D341Med (cell line): ENCODE data around the gene NCKAP5.
A peak's percentile ranks its signal among the peaks of the same experiment; 100 is the strongest.

Source experiments
- DNase-seq: peaks from one replicate; pipeline ENCODE4 v3.0.0; 2012; ENCODE audit warnings: low spot score

Gene NCKAP5

GRCh38 chr2:133378928-133379549 is 189.2 kb downstream of the NCKAP5 start:
- DNase-seq: no peak

GRCh38 chr2:133378386-133378785 is 189.9 kb downstream of the NCKAP5 start:
- DNase-seq: no peak

- no peak for DNase-seq
These were observed 190.7 kb downstream of the NCKAP5 start for GRCh38 chr2:133377599-133377998.

GRCh38 chr2:133377021-133377481 is 191.2 kb downstream of the NCKAP5 start:
- DNase-seq: no peak

- no peak for DNase-seq
These were observed 193.5 kb downstream of the NCKAP5 start for GRCh38 chr2:133374781-133375180.

- no peak for DNase-seq
These were observed 197.0 kb downstream of the NCKAP5 start for GRCh38 chr2:133371286-133371685.

GRCh38 chr2:133369901-133370658 is 198.2 kb downstream of the NCKAP5 start:
- DNase-seq: no peak

- no peak for DNase-seq
These were observed 203.1 kb downstream of the NCKAP5 start for GRCh38 chr2:133365117-133365516.

- no peak for DNase-seq
These were observed 203.6 kb downstream of the NCKAP5 start for GRCh38 chr2:133364636-133365035.

- no peak for DNase-seq
These were observed 204.4 kb downstream of the NCKAP5 start for GRCh38 chr2:133363884-133364283.

- no peak for DNase-seq
These were observed 206.2 kb downstream of the NCKAP5 start for GRCh38 chr2:133362061-133362476.

GRCh38 chr2:133360882-133361281 is 207.4 kb downstream of the NCKAP5 start:
- DNase-seq: no peak

GRCh38 chr2:133360190-133360589 is 208.1 kb downstream of the NCKAP5 start:
- no peak for DNase-seq

- DNase-seq: no peak
These were observed 215.5 kb downstream of the NCKAP5 start for GRCh38 chr2:133352719-133353118.

- peak; percentile 15 for DNase-seq
These were observed 221.6 kb downstream of the NCKAP5 start for GRCh38 chr2:133346654-133347053.

- DNase-seq: no peak
These were observed 222.6 kb downstream of the NCKAP5 start for GRCh38 chr2:133345638-133346037.

GRCh38 chr2:133344849-133345248 is 223.4 kb downstream of the NCKAP5 start:
- no peak for DNase-seq

GRCh38 chr2:133343018-133343352 is 225.3 kb downstream of the NCKAP5 start:
- DNase-seq: no peak

- DNase-seq: no peak
These were observed 225.8 kb downstream of the NCKAP5 start for GRCh38 chr2:133342286-133343017.

- no peak for DNase-seq
These were observed 226.7 kb downstream of the NCKAP5 start for GRCh38 chr2:133341575-133341974.

GRCh38 chr2:133338224-133338623 is 230.0 kb downstream of the NCKAP5 start:
- DNase-seq: no peak

GRCh38 chr2:133334923-133335322 is 233.3 kb downstream of the NCKAP5 start:
- DNase-seq: no peak

- no peak for DNase-seq
These were observed 235.1 kb downstream of the NCKAP5 start for GRCh38 chr2:133333181-133333580.
